ENCODE results near the gene CHST7. TPM values are rescaled to one million over a fixed set of nuclear protein-coding genes. Genes with fewer than 3 reads are reported as not detected.
A peak's percentile ranks its signal among the peaks of the same experiment; 100 is the strongest.

Gene CHST7
- total RNA-seq, 3 donors from 2014 or later = 1.4 to 4.1 (median 2.7) TPM

DNA sequence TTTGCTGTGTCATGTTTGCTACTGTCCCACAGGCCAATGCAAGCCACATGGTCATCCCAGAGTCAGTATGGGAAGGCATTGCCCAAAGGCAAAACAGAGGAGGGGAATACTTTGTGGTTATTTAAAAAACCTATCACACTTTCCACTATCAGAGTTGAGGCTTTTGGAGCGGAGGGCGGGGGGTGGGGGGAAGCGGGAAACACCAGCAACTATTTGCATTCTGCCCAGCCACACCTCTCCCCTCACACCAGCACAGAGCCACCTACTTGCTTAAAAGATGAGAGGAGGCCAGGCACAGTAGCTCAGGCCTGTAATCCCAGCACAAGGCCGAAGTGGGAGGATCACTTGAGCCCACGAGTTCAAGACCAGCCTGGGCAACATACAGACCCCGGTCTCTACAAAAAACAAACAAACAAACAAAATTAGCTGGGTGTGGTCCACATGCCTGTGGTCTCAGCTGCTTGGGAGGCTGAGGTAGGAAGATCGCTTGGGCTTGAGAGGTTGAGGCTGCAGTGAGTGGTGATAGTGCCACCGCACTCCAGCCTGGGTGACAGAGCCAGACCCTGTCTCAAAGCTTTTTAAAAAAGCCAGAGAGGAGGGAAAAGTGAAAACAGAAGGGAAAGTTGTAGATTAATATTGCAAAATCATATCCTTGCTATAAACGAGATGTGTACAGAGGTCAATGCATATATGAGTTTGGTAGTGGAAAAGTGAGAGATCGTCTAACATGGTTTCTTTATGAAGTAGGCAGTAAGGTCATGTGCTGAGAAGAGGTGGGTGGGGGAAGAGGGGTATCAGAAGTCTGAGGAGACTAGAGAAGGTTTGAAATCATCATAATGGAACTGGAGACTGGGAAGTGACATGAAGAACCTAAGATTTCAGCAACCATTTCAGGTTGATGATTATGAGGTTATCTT lies 1.9 kb upstream of the CHST7 start:
- H3K36me3 ChIP-seq (ENCODE audit: low read depth) = no peaks in the 10 kb centered on the region
- no peaks in the 10 kb centered on the region for H3K9me3 ChIP-seq
- TF ChIP-seq, protein P1, sequence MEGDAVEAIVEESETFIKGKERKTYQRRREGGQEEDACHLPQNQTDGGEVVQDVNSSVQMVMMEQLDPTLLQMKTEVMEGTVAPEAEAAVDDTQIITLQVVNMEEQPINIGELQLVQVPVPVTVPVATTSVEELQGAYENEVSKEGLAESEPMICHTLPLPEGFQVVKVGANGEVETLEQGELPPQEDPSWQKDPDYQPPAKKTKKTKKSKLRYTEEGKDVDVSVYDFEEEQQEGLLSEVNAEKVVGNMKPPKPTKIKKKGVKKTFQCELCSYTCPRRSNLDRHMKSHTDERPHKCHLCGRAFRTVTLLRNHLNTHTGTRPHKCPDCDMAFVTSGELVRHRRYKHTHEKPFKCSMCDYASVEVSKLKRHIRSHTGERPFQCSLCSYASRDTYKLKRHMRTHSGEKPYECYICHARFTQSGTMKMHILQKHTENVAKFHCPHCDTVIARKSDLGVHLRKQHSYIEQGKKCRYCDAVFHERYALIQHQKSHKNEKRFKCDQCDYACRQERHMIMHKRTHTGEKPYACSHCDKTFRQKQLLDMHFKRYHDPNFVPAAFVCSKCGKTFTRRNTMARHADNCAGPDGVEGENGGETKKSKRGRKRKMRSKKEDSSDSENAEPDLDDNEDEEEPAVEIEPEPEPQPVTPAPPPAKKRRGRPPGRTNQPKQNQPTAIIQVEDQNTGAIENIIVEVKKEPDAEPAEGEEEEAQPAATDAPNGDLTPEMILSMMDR (IDR thresholded peaks at IDR 0.05) = no peak
- H3K4me1 ChIP-seq (ENCODE audit: low read depth) = peaks cover 7% of the 10 kb centered on the region
- H3K4me3 ChIP-seq = no peak overlapping the region
- DNase-seq (no peak), ATAC-seq (no peak)
- intact Hi-C loops (cut with DNase I, micrococcal nuclease) = no loop called here

DNA sequence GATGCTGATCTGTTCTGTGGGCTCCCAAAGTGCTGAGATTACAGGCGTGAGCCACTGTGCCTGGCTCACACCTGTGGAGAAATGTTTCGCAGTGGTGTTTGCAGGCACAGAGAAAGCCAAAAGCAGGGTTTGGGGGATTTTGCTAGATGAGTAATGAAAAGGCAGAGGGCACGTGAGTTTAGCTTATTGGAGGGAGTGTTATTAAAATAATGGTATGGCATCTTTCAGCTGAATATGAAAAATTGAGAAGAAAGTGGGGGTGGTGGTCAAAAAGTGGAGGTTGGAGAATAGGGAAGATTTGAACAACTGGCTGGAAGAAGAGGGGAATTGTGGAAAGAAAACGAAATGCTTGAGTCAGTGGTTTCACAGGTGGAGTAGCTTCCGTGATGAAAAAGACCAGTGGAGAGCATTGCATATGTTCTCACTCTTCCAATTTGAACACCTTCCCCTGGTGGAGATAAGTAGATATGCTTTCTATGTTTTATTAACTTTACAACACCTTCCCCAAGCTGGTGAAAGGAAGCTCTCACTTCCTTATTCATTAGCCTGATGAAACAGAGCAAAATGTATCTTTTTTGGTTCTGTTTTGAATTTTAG lies 1.1 kb upstream of the CHST7 start:
- Histone ChIP-seq H3K4me1 (ENCODE audit: low read depth) (peaks cover 7% of the 10 kb centered on the region), H3K4me3 (no peak overlapping the region), H3K36me3 (ENCODE audit: low read depth) (no peaks in the 10 kb centered on the region), H3K9me3 (no peaks in the 10 kb centered on the region)
- intact Hi-C loops (cut with DNase I, micrococcal nuclease) = no loop called here
- peak; percentile 32 for ATAC-seq
- no peak for DNase-seq
- TF ChIP-seq, protein P1 (IDR thresholded peaks at IDR 0.05) = no peak

DNA sequence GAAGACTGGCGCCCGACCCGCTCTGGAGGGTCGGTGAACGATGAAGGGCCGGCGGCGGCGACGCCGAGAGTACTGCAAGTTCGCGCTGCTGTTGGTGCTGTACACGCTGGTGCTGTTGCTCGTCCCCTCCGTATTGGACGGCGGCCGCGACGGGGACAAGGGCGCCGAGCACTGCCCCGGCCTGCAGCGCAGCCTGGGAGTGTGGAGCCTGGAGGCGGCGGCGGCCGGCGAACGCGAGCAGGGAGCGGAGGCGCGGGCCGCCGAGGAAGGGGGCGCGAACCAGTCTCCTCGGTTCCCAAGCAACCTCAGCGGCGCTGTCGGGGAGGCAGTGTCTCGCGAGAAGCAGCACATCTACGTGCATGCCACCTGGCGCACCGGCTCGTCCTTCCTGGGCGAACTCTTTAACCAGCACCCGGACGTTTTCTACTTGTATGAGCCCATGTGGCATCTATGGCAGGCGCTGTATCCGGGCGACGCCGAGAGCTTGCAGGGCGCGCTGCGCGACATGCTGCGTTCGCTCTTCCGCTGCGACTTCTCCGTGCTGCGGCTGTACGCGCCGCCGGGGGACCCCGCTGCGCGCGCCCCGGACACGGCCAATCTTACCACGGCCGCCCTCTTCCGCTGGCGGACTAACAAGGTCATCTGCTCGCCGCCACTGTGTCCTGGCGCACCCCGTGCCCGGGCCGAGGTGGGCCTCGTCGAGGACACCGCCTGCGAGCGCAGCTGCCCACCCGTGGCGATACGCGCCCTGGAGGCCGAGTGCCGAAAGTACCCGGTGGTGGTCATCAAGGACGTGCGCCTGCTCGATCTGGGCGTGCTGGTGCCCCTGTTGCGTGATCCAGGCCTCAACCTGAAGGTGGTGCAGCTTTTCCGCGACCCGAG lies 568 bp downstream of the CHST7 start:
- Histone ChIP-seq H3K4me3 (peak overlapping the region; percentile 11), H3K4me1 (ENCODE audit: low read depth) (peaks cover 7% of the 10 kb centered on the region), H3K36me3 (ENCODE audit: low read depth) (no peaks in the 10 kb centered on the region), H3K9me3 (no peaks in the 10 kb centered on the region)
- intact Hi-C loops (cut with DNase I, micrococcal nuclease) = no loop called here
- TF ChIP-seq, protein P1 (IDR thresholded peaks at IDR 0.05) = no peak
- DNase-seq (peak; percentile 58 to 82 (median 68)), ATAC-seq (peak; percentile 71)

DNA sequence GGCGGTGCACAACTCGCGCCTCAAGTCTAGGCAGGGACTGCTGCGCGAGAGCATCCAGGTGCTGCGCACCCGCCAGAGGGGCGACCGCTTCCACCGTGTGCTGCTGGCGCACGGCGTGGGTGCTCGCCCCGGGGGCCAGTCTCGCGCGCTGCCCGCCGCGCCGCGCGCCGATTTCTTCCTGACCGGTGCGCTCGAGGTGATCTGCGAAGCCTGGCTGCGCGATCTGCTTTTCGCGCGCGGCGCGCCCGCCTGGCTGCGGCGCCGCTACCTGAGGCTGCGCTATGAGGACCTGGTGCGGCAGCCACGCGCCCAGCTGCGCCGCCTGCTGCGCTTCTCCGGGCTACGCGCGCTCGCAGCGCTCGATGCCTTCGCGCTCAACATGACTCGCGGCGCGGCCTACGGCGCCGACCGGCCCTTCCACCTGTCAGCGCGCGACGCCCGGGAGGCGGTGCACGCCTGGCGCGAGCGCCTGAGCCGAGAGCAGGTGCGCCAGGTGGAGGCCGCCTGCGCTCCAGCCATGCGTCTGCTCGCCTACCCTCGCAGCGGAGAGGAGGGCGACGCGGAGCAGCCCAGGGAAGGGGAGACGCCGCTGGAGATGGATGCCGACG lies 1.3 kb downstream of the CHST7 start:
- Histone ChIP-seq H3K4me3 (no peak overlapping the region), H3K4me1 (ENCODE audit: low read depth) (peaks cover 7% of the 10 kb centered on the region), H3K9me3 (no peaks in the 10 kb centered on the region), H3K36me3 (ENCODE audit: low read depth) (no peaks in the 10 kb centered on the region)
- intact Hi-C loops (cut with DNase I, micrococcal nuclease) = no loop called here
- DNase-seq (peak; percentile 15 to 52 (median 37)), ATAC-seq (peak; percentile 21)
- TF ChIP-seq, protein P1 (IDR thresholded peaks at IDR 0.05) = no peak

DNA sequence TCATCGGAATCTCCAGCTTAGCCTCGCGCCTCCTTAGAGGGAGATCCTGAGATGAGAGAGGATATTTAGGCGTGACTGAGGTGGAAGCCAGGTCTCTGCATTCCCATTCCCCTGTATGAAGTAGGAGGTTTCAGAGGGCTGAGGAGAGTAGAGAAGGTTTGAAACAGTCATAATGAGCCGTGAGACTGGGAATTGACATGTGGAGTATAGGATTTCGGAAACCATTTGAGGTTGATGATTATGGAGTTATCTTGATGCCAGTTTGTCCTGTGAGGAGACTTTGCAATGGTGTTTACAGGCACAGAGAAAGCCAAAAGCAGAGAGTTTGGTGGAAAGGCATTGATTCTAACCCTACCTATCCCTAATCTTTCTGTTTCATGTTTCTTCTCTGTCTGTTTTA lies 2.0 kb downstream of the CHST7 start:
- no peak for ATAC-seq
- H3K9me3 ChIP-seq = no peaks in the 10 kb centered on the region
- H3K4me1 ChIP-seq (ENCODE audit: low read depth) = peaks cover 7% of the 10 kb centered on the region
- no peak for DNase-seq
- TF ChIP-seq, protein P1 (IDR thresholded peaks at IDR 0.05) = no peak
- H3K36me3 ChIP-seq (ENCODE audit: low read depth) = no peaks in the 10 kb centered on the region
- intact Hi-C loops (cut with DNase I, micrococcal nuclease) = no loop called here
- no peak overlapping the region for H3K4me3 ChIP-seq

Measured in mucosa of descending colon (tissue), 3 donors.